ENCODE data around the gene BUB1.

Gene BUB1

DNA sequence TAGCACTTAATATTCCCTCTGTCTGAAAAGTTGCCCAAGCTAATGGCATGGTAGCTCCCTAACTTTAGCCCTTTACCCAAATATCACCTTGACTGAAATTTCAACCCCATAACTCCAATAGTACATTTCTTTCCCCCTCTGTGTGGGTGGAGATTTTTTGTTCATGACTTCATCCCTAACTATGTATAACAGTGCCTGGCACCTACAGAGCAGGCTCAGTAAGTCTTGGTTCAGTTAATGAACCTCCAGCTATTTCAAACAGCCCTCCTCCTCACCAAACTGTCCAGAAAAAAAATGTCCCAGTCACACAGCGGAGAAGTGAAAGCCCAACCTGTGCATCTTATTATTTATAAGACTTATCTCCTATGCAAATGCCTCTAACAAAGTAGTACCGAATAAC lies 18.6 kb downstream of the BUB1 start:
- Histone ChIP-seq H3K9me3 (ENCODE audit: control insufficient read depth in 2 of 2, low read length in 2 of 2) (no peaks in the 10 kb centered on the region), H3K27me3 (ENCODE audit: control insufficient read depth in 2 of 2, insufficient read depth in 2 of 2, low read length in 2 of 2) (no peaks in the 10 kb centered on the region), H3K9ac (ENCODE audit: low read depth in 1 of 2, low read length in 2 of 2) (no peak overlapping the region), H3K27ac (ENCODE audit: low read depth in 2 of 2, low read length in 2 of 2) (no peak overlapping the region), H3K4me1 (ENCODE audit: control insufficient read depth in 2 of 2, insufficient read depth in 2 of 2, low read length in 2 of 2) (peaks cover 2 to 5% of the 10 kb centered on the region in 2 donors), H3K4me3 (ENCODE audit: low read length in 2 of 2) (no peak overlapping the region), H3K36me3 (ENCODE audit: control insufficient read depth in 2 of 2, insufficient read depth in 2 of 2, low read length in 2 of 2) (peaks cover 0 to 7% of the 10 kb centered on the region in 2 donors)

DNA sequence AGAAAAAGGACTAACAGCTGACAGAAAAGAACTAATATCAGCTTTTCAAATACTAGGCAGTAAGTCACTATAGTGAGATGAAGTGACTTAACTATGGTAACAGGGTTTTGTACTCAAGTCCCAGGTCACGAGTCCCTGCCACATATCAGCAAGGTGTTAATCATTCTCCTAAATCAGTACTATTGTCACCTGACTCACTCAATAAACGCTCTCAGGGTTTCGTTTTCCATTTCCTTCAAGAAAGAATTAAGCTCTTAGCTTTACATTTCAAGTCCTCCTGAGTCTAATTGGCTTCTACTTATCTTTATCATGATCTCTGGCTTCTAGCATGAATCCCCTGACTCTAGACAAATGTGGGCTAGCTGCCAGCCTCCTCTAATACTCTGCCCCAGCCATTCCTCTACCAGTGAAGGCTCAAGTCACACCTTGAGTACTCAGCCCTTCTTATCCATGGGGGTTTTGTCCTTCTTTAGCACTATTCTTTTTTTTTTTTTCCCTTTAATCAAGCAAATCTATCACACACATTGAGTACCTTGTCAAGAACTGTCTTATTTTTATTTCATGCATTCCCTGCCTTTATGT lies 20.0 kb downstream of the BUB1 start:
- peaks cover 0 to 7% of the 10 kb centered on the region in 2 donors for H3K36me3 ChIP-seq (ENCODE audit: control insufficient read depth in 2 of 2, insufficient read depth in 2 of 2, low read length in 2 of 2)
- no peak overlapping the region for H3K9ac ChIP-seq (ENCODE audit: low read depth in 1 of 2, low read length in 2 of 2)
- H3K27ac ChIP-seq (ENCODE audit: low read depth in 2 of 2, low read length in 2 of 2) = peak overlapping the region; percentile 72 to 75
- H3K4me3 ChIP-seq (ENCODE audit: low read length in 2 of 2) = peak overlapping the region; percentile 5 to 53
- peaks cover 2 to 5% of the 10 kb centered on the region in 2 donors for H3K4me1 ChIP-seq (ENCODE audit: control insufficient read depth in 2 of 2, insufficient read depth in 2 of 2, low read length in 2 of 2)
- H3K9me3 ChIP-seq (ENCODE audit: control insufficient read depth in 2 of 2, low read length in 2 of 2) = no peaks in the 10 kb centered on the region
- H3K27me3 ChIP-seq (ENCODE audit: control insufficient read depth in 2 of 2, insufficient read depth in 2 of 2, low read length in 2 of 2) = no peaks in the 10 kb centered on the region

DNA sequence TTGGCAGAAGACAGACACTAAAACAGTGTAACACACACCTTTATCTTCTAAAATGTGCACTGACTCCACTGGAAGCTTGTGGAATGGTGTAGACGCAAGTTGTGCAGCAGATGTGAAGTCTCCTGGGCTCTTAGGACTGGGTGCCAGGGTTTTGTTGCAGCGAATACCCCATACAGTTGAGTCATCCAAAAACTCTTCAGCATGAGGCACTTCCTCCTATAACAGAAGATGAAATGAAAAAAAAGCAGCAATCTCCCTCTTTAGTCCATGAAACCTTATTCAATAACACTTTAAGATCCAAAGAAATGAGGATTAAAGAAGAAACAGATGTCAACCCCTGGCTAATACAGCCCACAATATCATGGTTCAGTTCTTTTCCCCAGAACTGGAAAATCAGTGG lies 22.2 kb downstream of the BUB1 start:
- H3K9me3 ChIP-seq (ENCODE audit: control insufficient read depth in 2 of 2, low read length in 2 of 2) = no peaks in the 10 kb centered on the region
- H3K36me3 ChIP-seq (ENCODE audit: control insufficient read depth in 2 of 2, insufficient read depth in 2 of 2, low read length in 2 of 2) = no peaks in the 10 kb centered on the region
- no peak overlapping the region for H3K27ac ChIP-seq (ENCODE audit: low read depth in 2 of 2, low read length in 2 of 2)
- H3K9ac ChIP-seq (ENCODE audit: low read depth in 1 of 2, low read length in 2 of 2) = no peak overlapping the region
- no peak overlapping the region for H3K4me3 ChIP-seq (ENCODE audit: low read length in 2 of 2)
- no peaks in the 10 kb centered on the region for H3K27me3 ChIP-seq (ENCODE audit: control insufficient read depth in 2 of 2, insufficient read depth in 2 of 2, low read length in 2 of 2)
- peaks cover 2 to 5% of the 10 kb centered on the region in 2 donors for H3K4me1 ChIP-seq (ENCODE audit: control insufficient read depth in 2 of 2, insufficient read depth in 2 of 2, low read length in 2 of 2)

DNA sequence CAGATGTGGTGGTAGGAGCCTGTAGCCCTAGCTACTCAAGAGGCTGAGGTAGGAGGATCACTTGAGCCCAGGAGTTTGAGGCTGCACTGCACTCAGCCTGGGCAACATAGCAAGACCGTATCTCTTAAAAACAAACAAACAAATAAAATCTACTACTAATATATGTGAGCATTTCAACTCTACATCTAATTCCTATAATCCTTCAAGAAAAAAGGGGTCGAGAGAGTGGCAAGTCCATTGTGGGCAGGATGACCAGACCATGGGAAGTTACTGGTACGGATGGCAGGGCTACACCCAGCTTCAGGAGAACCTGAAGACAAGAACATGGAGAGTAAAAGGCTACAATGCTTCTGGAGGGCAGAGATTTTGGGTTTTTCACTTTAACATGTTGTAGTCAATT lies 24.0 kb downstream of the BUB1 start:
- Histone ChIP-seq H3K4me1 (ENCODE audit: control insufficient read depth in 2 of 2, insufficient read depth in 2 of 2, low read length in 2 of 2) (peaks cover 2 to 5% of the 10 kb centered on the region in 2 donors), H3K27me3 (ENCODE audit: control insufficient read depth in 2 of 2, insufficient read depth in 2 of 2, low read length in 2 of 2) (no peaks in the 10 kb centered on the region), H3K9me3 (ENCODE audit: control insufficient read depth in 2 of 2, low read length in 2 of 2) (no peaks in the 10 kb centered on the region), H3K27ac (ENCODE audit: low read depth in 2 of 2, low read length in 2 of 2) (no peak overlapping the region), H3K9ac (ENCODE audit: low read depth in 1 of 2, low read length in 2 of 2) (no peak overlapping the region), H3K4me3 (ENCODE audit: low read length in 2 of 2) (no peak overlapping the region), H3K36me3 (ENCODE audit: control insufficient read depth in 2 of 2, insufficient read depth in 2 of 2, low read length in 2 of 2) (no peaks in the 10 kb centered on the region)

DNA sequence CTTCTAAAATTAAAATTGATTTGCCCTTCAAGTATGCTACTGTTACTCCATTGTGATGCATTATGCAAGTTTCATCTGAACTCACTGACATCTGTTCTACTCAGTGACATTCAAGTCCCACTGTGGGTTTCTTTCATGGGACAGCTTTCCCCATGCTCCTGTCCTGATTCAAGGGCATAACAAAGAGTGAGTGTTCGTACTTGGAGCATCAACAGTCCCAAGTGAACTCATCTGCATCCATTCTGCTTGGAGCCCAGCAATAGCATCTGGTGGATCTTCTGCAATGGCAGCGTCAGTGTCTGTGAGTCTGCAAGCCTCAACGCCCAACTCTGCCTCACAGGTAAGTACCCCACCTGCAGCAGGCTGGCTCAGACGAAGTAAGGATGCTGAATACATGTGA lies 27.5 kb downstream of the BUB1 start:
- no peaks in the 10 kb centered on the region for H3K4me1 ChIP-seq (ENCODE audit: control insufficient read depth in 2 of 2, insufficient read depth in 2 of 2, low read length in 2 of 2)
- H3K27ac ChIP-seq (ENCODE audit: low read depth in 2 of 2, low read length in 2 of 2) = no peak overlapping the region
- H3K9ac ChIP-seq (ENCODE audit: low read depth in 1 of 2, low read length in 2 of 2) = no peak overlapping the region
- no peaks in the 10 kb centered on the region for H3K9me3 ChIP-seq (ENCODE audit: control insufficient read depth in 2 of 2, low read length in 2 of 2)
- H3K36me3 ChIP-seq (ENCODE audit: control insufficient read depth in 2 of 2, insufficient read depth in 2 of 2, low read length in 2 of 2) = no peaks in the 10 kb centered on the region
- H3K27me3 ChIP-seq (ENCODE audit: control insufficient read depth in 2 of 2, insufficient read depth in 2 of 2, low read length in 2 of 2) = no peaks in the 10 kb centered on the region
- H3K4me3 ChIP-seq (ENCODE audit: low read length in 2 of 2) = no peak overlapping the region

DNA sequence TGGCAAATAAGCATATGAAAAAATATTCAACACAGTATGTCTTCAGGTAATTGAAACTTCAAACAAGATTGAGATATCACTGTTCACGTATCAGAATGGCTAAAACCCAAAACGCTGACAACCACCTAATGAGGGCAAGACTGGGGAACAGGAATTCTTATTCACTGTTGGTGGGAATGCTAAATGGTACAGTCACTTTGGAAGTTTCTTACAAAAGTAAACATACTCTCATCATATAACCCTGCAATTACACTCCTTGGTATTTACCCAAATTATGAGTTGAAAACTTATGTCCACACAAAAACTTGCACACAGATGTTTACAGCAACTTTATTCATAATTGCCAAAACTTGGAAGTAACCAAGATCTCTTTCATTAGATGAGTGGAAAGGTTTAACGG lies 30.1 kb downstream of the BUB1 start:
- Histone ChIP-seq H3K9ac (ENCODE audit: low read depth in 1 of 2, low read length in 2 of 2) (no peak overlapping the region), H3K27ac (ENCODE audit: low read depth in 2 of 2, low read length in 2 of 2) (no peak overlapping the region), H3K36me3 (ENCODE audit: control insufficient read depth in 2 of 2, insufficient read depth in 2 of 2, low read length in 2 of 2) (no peaks in the 10 kb centered on the region), H3K9me3 (ENCODE audit: control insufficient read depth in 2 of 2, low read length in 2 of 2) (no peaks in the 10 kb centered on the region), H3K4me3 (ENCODE audit: low read length in 2 of 2) (no peak overlapping the region), H3K4me1 (ENCODE audit: control insufficient read depth in 2 of 2, insufficient read depth in 2 of 2, low read length in 2 of 2) (no peaks in the 10 kb centered on the region), H3K27me3 (ENCODE audit: control insufficient read depth in 2 of 2, insufficient read depth in 2 of 2, low read length in 2 of 2) (no peaks in the 10 kb centered on the region)

DNA sequence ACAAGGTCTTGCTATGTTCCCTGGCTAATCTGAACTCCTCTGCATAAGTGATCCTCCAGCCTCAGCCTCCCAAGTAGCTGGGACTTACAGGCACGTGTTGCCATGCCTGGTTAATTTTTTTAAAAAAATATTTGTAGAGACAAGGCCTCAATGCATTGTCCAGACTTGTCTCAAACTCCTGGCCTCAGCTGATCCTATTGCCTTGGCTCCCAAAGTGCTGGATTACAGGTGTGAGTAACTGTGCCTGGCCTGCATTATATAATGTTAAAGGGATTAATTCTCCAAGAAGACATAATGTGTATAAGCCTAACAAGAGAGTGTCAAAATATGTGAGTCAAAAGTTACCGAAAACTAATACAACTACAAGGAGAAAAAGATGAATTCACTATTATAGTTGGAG lies 32.2 kb downstream of the BUB1 start:
- Histone ChIP-seq H3K9me3 (ENCODE audit: control insufficient read depth in 2 of 2, low read length in 2 of 2) (no peaks in the 10 kb centered on the region), H3K27me3 (ENCODE audit: control insufficient read depth in 2 of 2, insufficient read depth in 2 of 2, low read length in 2 of 2) (no peaks in the 10 kb centered on the region), H3K36me3 (ENCODE audit: control insufficient read depth in 2 of 2, insufficient read depth in 2 of 2, low read length in 2 of 2) (peaks cover 0 to 2% of the 10 kb centered on the region in 2 donors), H3K9ac (ENCODE audit: low read depth in 1 of 2, low read length in 2 of 2) (no peak overlapping the region), H3K4me1 (ENCODE audit: control insufficient read depth in 2 of 2, insufficient read depth in 2 of 2, low read length in 2 of 2) (no peaks in the 10 kb centered on the region), H3K27ac (ENCODE audit: low read depth in 2 of 2, low read length in 2 of 2) (no peak overlapping the region), H3K4me3 (ENCODE audit: low read length in 2 of 2) (no peak overlapping the region)

DNA sequence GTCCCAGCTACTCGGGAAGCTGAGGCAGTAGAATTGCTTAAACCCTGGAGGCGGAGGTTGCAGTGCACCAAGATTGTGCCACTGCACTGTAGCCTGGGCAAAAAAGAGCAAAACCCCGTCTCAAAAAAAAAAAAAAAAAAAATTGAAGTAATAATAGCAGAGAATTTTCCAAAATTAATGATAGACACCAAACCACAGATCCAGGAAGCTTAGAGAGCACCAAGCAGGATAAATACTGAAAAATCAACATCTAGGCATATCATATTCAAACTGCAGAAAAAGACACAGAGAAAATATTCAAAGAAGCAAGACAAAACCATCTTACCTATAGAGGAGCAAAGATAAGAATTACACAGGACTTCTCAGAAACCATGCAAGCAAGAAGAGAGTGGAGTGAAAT lies 33.5 kb downstream of the BUB1 start:
- H3K36me3 ChIP-seq (ENCODE audit: control insufficient read depth in 2 of 2, insufficient read depth in 2 of 2, low read length in 2 of 2) = peaks cover 0 to 2% of the 10 kb centered on the region in 2 donors
- H3K4me3 ChIP-seq (ENCODE audit: low read length in 2 of 2) = no peak overlapping the region
- no peaks in the 10 kb centered on the region for H3K4me1 ChIP-seq (ENCODE audit: control insufficient read depth in 2 of 2, insufficient read depth in 2 of 2, low read length in 2 of 2)
- no peaks in the 10 kb centered on the region for H3K9me3 ChIP-seq (ENCODE audit: control insufficient read depth in 2 of 2, low read length in 2 of 2)
- no peak overlapping the region for H3K9ac ChIP-seq (ENCODE audit: low read depth in 1 of 2, low read length in 2 of 2)
- H3K27me3 ChIP-seq (ENCODE audit: control insufficient read depth in 2 of 2, insufficient read depth in 2 of 2, low read length in 2 of 2) = no peaks in the 10 kb centered on the region
- no peak overlapping the region for H3K27ac ChIP-seq (ENCODE audit: low read depth in 2 of 2, low read length in 2 of 2)

DNA sequence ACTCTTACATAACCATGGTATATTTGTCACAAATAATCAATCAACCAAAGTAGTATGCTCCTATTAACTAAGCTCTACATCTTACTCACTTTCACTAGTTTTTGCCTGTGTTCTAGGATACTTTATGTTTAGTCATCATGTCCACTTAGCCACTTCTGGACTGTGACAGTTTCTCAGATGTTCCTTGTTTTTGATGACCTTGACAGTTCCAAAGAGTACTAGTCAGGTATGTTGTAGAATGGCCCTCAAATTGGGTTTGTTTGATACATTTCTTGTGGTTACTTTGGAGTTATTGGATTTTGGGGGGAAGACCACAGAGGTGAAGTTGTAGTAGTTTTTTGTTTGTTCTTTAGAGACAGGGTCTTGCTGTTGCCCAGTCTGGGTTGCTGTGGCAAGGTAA lies 35.5 kb downstream of the BUB1 start:
- no peaks in the 10 kb centered on the region for H3K4me1 ChIP-seq (ENCODE audit: control insufficient read depth in 2 of 2, insufficient read depth in 2 of 2, low read length in 2 of 2)
- no peaks in the 10 kb centered on the region for H3K9me3 ChIP-seq (ENCODE audit: control insufficient read depth in 2 of 2, low read length in 2 of 2)
- peaks cover 0 to 2% of the 10 kb centered on the region in 2 donors for H3K36me3 ChIP-seq (ENCODE audit: control insufficient read depth in 2 of 2, insufficient read depth in 2 of 2, low read length in 2 of 2)
- H3K27me3 ChIP-seq (ENCODE audit: control insufficient read depth in 2 of 2, insufficient read depth in 2 of 2, low read length in 2 of 2) = no peaks in the 10 kb centered on the region
- H3K27ac ChIP-seq (ENCODE audit: low read depth in 2 of 2, low read length in 2 of 2) = no peak overlapping the region
- H3K4me3 ChIP-seq (ENCODE audit: low read length in 2 of 2) = no peak overlapping the region
- no peak overlapping the region for H3K9ac ChIP-seq (ENCODE audit: low read depth in 1 of 2, low read length in 2 of 2)

DNA sequence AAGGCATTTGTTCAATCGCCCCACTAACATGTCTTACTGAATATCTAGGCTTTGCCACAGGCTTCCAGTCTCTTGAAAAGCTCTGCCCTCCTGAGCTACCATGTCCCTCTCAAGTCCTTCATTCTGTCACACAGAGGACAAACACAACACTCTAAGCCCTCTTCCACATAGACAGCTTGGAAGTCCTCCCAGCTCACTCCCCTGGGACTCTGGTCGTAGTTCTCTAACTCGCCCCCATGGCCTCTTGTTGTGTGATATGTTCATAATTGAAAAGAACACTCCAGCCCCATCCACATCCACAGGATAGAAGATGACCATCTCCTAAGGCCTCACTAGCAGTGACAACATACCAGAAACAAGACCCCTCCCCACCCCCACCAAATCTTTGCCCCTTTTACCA lies 37.9 kb downstream of the BUB1 start:
- Histone ChIP-seq H3K27me3 (ENCODE audit: control insufficient read depth in 2 of 2, insufficient read depth in 2 of 2, low read length in 2 of 2) (no peaks in the 10 kb centered on the region), H3K4me1 (ENCODE audit: control insufficient read depth in 2 of 2, insufficient read depth in 2 of 2, low read length in 2 of 2) (no peaks in the 10 kb centered on the region), H3K9me3 (ENCODE audit: control insufficient read depth in 2 of 2, low read length in 2 of 2) (no peaks in the 10 kb centered on the region), H3K27ac (ENCODE audit: low read depth in 2 of 2, low read length in 2 of 2) (no peak overlapping the region), H3K4me3 (ENCODE audit: low read length in 2 of 2) (no peak overlapping the region), H3K36me3 (ENCODE audit: control insufficient read depth in 2 of 2, insufficient read depth in 2 of 2, low read length in 2 of 2) (peaks cover 0 to 2% of the 10 kb centered on the region in 2 donors), H3K9ac (ENCODE audit: low read depth in 1 of 2, low read length in 2 of 2) (no peak overlapping the region)

Data from mucosa of rectum (tissue), 2 donors.